ENCODE measurements around the gene BCAT1.

- TF ChIP-seq CTCF (IDR thresholded peaks at IDR 0.05; ENCODE audit: borderline replicate concordance, extremely low read depth, low read length, poor library complexity, severe bottlenecking): no peak
- no peak for TF ChIP-seq EZH2 (IDR thresholded peaks at IDR 0.05; ENCODE audit: borderline replicate concordance, low read depth, low read length, severe bottlenecking)
These were observed 6.5 kb upstream of the BCAT1 start for GRCh38 chr12:24955389-24955788.

All from DND-41 (cell line).